G401.6 (cell line): ENCODE measurements around the gene ZDHHC14.
"Not testable (repeated sequence)": the region's sequence is repeated elsewhere in the genome, so short reads cannot be mapped to it uniquely, and the experiment has no call there.

ENCODE experiments used
- FAIRE-seq: peaks from 2 replicates; lab custom pipeline; 2012; peaks lifted over from hg19 to GRCh38; lab: Jason Lieb, UNC

The ZDHHC14 gene

DNA sequence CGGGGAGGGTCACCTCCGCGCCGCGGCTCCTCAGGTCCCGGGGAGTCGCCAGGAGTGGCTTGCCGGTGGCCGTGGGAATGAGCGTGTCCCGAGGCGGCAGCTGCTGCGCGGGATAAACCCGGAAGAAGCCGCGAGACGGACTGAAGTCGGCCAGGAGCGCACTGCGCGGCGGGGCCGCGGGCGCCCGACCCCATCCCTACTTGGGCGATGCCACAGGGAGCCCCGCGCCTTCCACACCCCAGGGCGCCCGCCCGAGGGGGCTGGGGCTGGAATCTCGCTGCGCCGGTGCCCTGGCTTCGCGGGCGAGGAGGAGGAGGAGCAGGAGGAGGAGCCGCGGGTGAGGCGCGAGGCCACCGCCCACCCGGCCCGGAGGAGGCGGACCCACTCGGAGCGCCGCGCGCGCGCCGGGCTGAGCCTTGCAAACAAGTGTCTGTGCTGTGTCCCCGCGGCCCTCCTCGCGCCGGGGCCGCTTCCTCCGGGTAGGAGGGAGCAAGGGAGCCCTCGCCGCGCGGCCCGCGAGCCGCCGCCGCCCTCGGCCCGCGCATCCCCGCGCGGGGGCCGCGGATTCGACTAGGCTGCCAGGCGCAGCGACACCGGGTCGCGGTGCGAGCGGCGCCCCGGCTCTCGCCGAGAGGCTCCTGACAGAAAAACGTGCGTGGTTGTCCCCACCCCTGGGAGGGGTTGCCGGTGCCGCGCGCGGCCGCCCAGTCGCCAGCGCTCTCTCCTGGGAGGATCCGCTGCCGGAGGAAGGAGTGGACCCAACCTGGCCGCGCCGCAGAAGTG lies at the start of gene ZDHHC14:
ZDHHC14 (plus strand) TSS at position 412 of the 783 bp plus-strand sequence.
- FAIRE-seq = no peak

DNA sequence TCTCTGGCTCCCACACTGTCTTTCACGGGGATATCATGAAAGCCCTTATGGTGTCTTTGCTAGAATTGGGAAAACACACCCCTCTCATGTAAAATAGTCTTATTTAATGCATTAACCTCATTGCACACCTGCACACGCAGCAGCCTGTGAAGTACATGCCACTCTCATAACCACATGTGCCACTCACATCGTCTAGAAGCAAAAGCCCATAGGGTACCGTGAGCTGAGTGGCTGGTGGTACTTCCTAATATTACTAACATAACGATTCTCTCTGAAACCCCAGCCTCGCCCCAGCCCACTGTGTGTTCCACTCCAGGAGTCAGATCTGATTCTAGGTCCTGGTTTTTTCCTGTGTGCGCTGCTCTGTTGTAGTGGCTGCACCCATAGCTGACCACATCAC lies 48.2 kb upstream of the ZDHHC14 start:
- no peak for FAIRE-seq

DNA sequence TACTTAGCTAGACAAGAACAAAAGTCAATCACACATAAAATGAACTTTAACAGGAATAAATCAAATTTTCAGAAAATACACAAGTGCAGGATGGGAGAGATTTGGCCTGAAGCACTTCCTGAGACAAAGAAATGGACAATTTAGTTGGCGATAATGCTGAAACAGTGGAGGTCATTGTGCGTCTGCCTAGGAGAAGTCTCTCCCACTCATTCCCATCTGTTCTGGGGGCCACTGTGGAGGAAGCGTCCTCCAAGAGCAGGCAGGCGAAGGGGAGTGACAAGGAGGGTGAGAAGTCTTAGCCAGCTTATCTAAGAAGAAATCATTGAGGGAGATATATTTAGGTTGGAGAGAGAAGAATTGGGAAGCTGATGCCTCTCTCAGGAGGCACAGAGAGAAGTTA lies 47.5 kb upstream of the ZDHHC14 start:
- no peak for FAIRE-seq

DNA sequence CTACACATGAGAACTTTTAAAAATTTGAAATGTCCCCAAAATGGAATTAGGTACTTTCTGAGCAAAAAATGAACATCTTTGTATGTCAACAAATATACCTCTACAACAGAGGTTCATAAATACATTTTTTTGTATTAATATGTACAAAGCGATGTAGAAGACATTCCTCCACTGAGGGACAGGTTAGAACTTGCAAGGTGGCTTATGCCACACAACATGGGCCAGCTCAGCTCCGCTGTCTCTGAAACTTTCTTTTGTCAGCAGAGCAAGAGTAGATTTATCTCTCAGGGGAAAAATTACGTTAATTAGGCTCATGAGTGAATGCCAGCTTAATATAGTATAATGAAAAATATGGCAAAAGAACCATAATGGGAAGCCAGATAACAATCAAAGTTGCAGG lies 47.0 kb upstream of the ZDHHC14 start:
- no peak for FAIRE-seq

DNA sequence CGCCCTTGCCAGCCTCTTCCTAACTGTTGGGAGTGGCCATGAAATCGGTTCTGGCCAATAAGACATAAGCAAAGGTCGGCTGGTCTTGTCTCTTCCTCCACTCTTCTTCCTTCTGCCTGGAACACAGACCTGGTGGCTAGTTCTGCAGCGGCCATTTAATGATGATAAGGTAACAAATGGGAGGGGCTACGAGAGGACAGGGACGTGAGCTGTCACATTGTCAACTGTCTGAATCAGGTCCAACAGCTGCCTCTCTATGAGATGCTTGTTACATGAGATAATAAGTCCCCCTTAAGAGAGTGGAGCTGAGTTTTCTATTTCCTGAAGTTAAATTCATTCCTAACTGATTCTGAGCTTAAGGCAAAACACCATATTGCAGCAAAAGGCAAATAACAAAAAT lies 45.2 kb upstream of the ZDHHC14 start:
- FAIRE-seq = no peak

DNA sequence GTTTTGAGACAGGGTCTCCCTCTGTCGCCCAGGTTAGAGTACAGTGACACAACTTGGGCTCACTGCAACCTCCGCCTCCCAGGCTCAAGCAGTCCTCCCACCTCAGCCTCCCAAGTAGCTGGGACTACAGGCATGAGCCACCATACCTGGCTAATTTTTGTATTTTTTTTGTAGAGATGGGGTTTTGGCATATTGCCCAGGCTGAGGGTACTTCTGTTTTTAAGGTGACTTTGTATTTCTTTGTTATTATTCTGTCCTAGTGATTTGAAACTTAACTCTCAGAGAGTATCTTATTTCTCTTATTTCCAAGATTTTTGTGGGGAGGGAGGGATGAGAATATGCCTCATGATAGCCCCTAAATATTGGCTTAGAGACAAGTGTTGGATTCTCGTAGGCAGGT lies 43.7 kb upstream of the ZDHHC14 start:
- FAIRE-seq = not testable (repeated sequence)

DNA sequence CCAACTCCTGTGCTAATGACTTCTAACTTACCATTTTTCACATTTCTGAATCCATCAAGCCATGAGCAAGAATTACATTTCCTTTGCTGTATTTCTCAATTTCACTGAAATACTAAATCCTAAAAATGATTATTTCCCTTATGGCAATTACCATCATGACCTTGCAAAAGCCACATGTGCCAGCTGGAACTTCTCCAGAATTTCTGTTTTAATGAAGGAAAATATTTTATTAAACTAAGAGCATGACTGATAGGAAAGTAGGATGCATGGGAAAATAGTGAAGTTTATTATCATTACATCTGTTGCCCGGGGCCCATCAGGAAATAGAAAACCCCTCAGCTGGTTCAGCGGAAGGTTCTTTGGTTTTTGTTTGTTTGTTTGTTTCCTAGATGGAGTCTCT lies 43.2 kb upstream of the ZDHHC14 start:
- FAIRE-seq = no peak

DNA sequence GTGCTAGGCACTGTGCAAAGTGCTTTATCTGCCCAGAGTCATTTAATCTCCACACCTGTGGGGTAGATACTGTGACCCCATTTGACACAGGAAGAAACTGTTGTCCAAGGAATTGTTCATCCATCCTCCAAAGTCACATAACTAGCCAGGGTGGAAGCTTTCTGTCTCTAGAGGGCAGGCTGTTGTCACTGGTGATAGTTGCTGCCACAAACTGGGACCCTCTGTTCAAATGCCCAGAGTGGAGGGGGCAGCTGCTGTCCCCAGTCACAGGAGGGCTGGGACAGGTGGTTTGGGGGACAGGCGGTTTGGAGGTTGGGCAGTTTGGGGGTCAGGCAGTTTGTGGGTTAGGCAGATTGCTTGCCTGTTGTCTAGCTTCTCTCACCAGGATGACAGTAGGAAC lies 41.6 kb upstream of the ZDHHC14 start:
- no peak for FAIRE-seq

DNA sequence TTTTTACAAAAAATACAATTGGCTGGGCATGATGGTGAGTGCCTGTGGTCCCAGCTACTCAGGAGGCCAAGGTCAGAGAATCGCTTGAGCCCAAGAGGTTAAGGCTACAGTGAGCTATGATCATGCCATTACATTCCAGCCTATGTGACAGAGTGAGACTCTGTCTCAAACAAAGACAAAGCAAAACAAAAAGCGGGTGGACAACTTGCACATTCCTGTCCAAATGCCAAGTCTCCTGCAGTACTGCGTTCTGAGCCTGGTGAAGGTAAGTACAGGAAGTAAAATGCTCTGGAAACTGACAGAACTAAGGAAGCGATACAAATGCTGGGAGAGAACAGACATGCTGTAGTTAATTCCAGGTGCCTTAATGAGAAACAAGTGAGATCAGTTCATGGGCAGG lies 37.3 kb upstream of the ZDHHC14 start:
- no peak for FAIRE-seq

DNA sequence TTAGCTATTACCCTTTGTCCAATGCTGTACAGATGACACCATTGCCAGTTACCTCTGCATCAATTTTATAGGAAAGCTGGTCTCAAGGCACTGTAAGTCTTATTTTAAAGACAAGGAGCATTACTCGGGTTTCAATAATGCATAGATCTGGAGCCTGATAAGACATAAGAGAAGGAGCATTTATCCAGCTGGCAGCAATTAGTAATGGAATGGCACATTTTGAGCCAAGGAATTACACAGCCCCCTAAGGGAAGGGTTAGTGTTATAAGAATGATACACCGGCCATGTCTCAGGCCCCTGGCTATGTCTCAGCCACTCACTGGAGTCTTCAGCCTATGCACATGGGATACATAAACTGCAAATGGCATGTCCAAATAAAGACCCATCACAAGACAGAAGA lies 34.6 kb upstream of the ZDHHC14 start:
- FAIRE-seq = no peak

DNA sequence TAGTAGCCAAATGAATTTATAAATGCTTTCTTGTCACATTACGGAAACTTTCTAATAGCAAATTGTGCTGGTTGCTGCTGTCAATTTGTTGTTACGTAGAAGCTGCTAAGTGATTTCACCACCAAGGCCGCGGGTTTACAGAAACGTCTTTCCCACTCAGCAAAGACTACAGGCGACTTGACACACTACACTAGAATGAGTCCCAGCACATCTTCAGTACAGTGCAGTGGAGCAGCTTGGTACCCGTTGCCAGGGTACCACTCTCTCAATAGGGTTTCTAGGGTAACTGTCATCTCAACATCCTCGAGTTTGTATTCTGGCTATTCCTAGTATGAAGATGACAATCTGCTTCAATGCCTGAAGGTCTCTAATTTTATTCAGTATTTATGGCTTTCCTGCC lies 22.7 kb upstream of the ZDHHC14 start:
- FAIRE-seq = no peak

DNA sequence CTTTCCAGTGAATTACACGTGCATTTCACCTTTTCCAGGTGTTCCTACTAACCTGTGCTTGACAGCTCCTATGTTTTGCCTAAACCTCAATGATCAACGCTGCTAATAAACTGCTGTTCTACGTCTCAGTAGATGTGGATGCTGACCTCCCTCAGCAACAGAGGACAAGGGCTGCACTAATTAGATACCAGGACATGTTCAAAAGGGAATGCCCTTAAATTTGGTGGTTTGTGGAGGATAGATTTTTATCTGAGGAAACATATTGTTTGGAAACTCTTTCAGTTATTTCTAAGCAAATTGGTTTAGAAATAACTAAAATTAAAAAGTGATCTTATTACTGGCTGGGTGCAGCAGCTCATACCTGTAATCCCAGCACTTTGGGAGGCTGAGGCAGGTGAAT lies 19.1 kb upstream of the ZDHHC14 start:
- FAIRE-seq = no peak

DNA sequence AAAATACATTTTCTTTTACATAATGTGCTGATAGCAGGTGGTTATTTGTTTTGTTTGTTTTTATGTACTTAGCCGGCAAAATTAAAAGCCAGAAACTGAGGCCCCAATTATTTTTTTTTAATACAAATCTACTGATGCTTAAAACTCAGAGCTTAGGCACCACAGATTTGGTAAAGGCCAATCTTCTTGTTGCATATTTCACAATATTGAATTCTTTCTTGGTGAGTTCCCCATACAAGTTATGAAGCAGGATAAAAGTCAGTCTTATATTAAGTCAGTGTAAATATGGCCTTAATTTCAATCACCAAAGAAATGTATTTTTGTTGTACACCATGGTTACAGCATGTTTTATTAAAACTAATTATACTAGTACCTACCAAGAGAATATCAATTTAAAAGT lies 16.3 kb upstream of the ZDHHC14 start:
- no peak for FAIRE-seq

DNA sequence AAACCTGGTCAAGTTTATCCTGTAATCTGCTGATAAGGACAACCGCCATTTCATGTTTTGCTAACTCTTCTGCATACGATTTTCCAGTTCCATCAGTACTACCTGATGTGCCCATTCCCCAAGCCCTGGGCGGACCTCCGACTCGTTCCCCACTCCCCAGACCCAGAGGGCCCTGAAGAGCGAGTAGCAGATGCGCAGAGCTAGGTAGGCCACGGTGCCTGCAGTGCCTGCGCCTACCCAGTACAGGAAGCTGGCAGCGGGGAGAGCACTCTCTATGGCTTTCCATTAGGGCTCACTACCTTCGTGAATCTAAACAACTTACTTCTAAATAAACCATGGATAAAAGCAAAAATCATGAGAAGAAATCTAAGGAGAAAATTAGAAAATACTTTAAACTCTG lies 14.3 kb upstream of the ZDHHC14 start:
- no peak for FAIRE-seq

DNA sequence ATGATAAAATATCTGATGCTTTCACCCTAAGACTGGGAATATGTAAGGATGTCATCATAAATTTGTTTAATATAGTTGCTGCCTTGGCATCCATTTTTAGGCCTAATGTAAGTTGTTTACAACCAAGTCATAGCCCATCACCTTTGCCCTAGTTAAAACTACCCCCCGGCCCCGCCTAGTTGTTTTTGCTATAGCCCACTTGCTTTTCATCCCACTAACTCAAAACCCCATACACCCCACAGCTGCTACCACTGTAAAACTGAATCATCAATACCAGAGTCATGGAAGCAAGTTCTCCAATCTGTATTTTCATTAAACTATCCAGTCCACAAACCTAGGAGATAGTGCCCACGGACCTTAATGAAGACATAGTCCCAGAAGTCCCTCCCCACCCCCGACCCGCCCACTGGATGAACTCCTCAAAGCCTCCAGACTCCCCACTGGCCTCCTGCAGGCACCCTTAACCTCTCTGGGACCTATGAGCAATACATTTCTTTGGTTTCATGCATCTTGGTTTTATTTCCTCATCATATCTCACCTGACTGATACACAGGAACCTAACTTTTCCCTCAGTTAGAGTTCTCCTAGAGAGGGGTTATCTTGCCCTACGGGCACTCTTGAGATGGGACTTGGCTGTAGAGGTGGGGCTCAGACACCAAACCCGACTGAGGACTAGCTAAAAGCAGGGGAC lies 12.5 kb upstream of the ZDHHC14 start:
- FAIRE-seq = no peak

DNA sequence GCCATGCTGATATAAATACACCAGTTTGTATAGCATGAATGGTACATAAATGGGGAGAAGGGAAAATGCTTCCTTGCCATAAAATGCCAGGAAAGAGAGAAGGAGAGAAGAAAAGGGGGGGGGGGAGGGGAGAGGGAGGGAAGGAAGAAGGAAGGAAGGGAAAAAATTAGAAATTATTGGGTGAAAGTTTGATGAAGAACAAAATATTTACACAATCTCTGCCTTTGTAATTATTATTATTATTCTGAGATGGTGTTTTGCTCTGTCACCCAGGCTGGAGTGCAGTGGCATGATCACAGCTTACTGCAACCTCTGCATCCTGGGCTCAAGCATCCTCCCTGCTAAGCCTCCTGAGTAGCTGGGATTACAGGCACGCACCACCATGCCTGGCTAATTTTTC lies 10.2 kb upstream of the ZDHHC14 start:
- FAIRE-seq = no peak

DNA sequence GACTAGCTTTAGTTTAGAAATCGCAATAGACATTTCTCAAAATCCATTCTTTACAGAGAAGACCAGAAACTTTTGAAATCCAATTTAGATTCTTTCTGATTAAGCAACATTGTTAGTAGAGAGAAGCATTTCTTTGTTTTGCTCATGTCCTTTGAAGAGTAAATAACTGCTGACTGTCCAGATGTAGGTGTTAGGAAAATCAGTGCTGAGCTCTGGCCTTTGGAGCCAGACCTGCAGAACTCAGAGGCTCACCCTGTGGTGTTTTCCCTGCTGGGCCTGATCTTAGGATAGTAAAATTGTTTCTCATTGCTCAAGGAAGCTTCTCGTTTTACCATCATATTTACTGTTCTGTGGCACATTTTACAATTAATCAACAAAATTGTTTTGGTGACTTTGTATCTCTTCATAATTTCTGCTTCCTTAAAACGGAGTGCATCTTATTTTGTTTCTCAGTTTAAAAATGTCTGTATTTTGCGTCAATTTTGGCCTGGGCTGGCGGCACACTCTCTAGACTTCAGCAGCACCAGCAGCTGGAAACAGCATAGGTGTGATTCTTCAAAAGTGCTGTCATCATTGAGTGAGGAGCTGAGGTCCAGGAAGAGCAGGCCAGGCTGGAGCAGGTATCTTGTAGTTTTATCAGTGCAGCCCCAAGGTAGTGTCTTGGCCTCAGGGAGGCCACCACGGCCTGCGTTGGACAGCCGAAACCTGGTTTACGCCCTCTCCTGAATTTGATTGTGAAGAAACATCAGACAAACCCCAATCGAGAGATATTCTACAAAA lies 8.3 kb upstream of the ZDHHC14 start:
- FAIRE-seq = no peak

DNA sequence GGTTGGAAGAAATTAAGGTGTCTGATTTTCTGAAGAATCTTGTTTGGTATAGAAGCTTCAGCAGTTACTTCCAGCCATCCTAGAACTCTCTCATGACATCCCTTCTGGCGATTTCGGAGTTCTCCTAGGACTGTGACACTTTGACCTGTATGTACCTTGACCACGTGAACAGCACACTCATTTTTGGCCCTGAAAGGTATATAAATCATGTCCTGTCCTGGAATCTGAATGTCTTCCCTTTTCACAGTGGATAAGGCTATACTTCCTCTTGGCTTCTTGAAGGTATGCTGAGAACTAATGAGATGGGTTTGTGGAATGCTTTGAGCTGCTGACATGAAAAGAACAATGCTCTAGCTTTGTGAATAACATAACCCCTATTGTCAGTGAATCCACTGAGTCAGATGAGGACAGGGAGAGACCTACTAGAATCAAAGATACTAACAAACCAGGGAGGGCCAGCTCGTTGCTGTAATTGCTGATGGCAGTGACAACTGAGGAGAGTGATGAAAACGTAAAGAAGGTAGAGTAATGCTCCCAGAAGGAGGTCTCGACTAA lies 6.0 kb upstream of the ZDHHC14 start:
- no peak for FAIRE-seq

DNA sequence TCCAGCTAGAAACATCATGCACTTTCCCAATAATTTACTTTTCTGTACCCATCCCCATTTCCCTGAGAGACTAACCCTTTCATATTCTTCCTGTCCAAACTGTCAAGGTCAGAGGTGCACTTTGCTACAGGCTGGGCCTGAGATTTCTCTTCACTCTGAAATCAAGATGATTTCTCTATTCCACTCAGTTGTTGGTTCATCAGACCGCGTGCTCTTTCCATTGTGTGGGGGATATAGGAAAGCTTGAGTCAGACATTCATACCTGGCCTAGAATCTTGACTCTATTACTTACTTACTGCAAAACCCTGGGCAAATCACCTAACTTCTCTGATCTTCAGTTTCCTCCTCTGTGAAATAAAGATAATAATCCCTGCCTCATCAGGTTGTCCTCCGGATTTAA lies 4.7 kb upstream of the ZDHHC14 start:
- no peak for FAIRE-seq

DNA sequence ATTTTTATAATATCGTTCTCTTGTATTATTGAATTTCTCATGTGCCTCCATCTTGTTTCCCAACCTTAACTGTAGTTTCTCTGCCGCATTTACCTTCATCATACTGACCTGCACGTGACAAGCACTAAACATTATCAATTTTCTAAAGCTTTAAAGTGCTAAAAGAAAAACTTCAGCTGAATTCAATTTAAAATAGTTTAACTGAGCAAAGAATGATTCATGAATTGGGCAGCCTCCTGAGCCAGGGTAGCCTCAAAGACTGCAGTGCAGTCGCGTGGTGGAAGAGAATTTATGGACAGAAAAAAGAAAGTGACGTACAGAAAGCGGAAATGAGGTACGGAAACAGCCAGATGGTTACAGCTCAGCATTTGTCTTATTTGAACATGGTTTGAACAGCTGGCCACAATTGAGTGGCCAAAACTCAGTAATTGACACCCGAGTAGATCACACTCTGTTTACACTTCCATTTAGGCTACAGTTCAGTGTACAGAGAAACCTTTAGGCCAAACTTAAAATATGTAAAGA lies 4.2 kb upstream of the ZDHHC14 start:
- FAIRE-seq = no peak

DNA sequence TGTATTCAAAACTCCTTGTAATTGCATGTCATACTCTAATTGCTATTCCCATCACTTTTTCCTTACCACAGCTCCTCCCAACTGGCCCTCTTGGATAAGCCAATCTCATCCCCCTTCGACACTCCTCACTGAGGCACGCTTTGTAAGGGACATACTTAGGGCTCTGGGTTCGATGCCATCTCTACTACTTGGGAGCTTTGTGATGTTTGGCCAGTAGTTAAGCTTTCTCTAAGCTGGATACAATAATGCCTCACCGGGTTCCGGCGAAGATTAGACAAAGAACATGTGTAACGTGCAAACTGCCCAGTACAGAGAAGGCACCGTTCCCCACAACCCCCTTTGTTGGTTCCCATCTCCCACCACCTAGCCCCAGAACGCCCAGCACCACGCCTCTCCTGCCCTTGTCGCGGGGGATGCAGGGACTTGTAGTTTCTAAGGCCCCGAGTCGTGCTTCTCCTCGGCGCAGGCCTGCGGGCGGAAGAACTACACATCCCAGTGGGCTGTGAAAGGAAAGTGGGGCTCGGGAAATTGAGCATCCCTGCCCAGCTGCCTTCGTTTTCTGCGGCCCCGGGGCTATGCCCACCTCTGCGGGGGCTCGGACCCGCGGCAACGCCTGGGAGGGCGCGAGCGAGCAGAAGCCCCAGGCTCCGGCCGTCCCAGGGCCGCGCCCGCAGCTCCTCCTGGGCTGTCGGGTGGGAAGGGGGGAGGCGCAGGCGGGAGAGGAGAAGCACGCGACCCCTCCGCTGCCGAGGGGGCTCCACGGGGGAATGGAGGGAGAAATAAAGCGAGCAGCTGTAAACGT lies 1.1 kb upstream of the ZDHHC14 start:
- FAIRE-seq = peak; percentile 85

DNA sequence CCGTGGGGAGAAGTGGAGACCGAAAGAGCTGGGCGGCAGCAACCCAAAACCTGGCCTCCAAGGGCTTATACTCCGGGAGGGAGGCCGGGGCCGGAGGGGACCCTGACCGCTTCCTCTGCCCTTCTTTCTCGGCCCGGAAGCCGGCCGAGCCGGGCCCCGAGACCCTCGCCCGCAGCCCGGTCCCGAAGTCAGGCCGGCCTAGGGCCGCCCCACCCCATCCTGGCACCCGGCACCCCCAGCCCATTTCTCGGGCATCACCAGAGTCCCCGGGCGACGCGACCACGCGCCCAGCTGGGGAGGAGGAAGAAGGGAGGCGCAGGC lies 572 bp upstream of the ZDHHC14 start:
- FAIRE-seq = no peak
